ENCODE measurements around the gene BTG4.

DNA sequence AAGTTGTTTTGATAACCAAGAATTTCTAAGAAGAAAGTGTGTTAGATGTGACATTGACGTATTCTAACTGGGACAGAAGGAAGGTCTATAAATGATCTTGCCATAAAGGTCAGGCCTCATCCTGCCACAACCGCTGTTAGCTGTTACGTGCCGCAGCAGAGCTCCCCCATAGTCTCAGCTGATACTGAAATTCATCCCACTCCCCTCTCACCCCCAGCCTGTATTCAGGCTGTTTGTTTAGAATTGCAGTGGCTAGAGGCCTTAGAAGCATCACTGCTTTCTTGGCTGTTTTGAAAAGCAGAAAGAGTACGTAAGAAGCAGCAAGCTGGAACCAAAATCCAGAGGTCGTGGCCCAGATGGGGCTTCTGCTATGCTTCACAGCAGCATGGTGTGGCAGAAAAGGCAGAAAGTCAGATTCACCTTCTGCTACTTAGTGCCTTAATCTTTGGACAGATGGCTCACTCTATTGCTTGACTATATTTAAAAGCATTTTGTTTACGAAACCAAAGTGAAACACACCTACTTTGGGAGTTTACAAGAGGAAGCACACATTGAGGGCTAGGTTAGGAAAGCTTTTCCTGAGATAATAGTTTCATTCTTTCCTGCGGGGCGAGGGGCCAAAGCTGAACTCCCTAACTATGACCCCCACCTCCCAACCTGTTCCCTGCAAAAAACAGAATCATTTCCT is 27.4 kb upstream of the BTG4 start:
- TF ChIP-seq, protein P1, sequence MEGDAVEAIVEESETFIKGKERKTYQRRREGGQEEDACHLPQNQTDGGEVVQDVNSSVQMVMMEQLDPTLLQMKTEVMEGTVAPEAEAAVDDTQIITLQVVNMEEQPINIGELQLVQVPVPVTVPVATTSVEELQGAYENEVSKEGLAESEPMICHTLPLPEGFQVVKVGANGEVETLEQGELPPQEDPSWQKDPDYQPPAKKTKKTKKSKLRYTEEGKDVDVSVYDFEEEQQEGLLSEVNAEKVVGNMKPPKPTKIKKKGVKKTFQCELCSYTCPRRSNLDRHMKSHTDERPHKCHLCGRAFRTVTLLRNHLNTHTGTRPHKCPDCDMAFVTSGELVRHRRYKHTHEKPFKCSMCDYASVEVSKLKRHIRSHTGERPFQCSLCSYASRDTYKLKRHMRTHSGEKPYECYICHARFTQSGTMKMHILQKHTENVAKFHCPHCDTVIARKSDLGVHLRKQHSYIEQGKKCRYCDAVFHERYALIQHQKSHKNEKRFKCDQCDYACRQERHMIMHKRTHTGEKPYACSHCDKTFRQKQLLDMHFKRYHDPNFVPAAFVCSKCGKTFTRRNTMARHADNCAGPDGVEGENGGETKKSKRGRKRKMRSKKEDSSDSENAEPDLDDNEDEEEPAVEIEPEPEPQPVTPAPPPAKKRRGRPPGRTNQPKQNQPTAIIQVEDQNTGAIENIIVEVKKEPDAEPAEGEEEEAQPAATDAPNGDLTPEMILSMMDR (IDR thresholded peaks at IDR 0.05; ENCODE audit: low read depth, low read length): no peak
- TF ChIP-seq EZH2phosphoT487 (IDR thresholded peaks at IDR 0.05; ENCODE audit: low read depth): no peak
